ENCODE data around the gene PTPRN2.

PTPRN2 gene

DNA sequence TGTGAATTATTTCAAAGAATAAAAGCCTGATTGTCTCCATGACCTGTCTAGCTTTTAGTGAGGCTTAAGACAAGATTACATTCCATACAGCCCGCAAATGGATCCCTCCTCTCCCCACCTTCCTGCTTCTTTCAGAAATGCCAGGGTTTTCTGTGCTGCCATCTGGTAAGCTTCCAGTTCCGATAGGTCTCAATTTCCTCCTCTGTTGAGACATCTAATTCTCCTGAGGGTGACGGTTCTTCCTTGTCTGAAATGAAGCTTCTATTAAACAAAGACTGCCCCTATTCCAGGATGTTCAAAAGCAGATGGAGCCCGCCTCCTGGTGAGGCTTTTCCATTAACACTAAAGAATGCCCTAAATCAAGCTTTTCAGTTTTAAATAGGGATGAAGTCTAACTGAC lies 295.6 kb downstream of the PTPRN2 start:
- DNase-seq (ENCODE audit: low read depth in 1 of 2, low spot score in 1 of 2): no peak
- in situ Hi-C loops (cut with HindIII; ENCODE audit: low pct_unique_long_range_greater_than_20kb, low sequenced_read_pairs): no loop called here
- TF ChIP-seq JUND (IDR thresholded peaks at IDR 0.05; ENCODE audit: low read depth): no peak

DNA sequence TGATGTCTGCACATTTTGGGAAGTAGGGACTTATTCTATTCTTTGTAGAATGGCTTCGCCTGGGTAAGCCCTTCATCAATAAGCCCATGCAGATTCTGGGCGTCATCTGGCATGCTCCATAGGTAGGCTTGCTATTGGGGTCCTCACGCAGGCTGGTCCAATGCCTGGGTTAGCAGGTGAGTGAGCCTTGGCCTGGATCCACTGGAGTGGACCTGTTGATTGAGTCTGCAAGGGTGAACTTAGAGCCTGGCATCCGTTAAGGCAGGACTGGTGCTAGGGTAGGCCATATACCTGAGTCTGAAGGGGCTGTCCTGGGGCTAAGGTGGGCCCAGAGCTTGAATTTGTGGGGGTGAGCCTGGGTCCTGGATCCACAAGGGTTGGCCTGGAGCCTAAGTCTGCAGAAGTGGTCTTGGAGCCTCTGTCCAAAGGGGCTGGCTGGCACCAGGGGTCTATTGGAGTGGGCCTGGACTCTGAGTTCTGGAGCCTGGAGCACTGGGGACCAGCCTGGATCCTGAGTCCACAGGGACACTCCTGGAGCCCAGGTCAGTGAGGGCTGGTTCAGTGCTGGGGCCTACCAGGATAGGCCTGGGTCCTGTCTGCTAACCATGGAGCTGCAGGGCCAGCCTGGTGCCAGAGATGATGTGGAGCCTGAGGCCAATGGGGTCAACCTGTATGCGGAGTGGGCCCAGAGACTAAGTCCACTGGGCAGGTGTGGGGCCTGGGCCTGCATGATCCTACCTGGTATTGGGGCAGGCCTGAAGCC lies 297.7 kb downstream of the PTPRN2 start:
- DNase-seq (ENCODE audit: low read depth in 1 of 2, low spot score in 1 of 2): no peak
- no peak for TF ChIP-seq JUND (IDR thresholded peaks at IDR 0.05; ENCODE audit: low read depth)
- in situ Hi-C loops (cut with HindIII; ENCODE audit: low pct_unique_long_range_greater_than_20kb, low sequenced_read_pairs): no loop called here

DNA sequence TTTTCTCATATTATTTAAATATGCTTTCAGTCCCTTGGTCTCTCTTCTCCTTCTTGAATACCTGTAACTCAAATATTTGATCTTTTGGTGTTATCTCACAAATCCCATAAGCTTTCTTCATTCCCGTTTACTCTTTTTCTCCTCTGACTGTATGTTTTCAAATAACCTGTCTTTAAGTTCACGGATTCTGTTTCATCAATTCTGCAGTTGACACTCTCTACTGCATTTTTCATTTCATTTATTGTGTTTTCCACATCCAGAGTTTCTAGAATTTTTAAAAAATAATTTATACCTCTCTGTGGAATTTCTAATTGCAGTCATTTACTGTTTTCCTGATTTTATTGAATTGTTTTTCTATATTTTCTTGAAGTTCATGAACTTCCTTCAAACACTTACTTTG lies 298.4 kb downstream of the PTPRN2 start:
- in situ Hi-C loops (cut with HindIII; ENCODE audit: low pct_unique_long_range_greater_than_20kb, low sequenced_read_pairs): no loop called here
- no peak for DNase-seq (ENCODE audit: low read depth in 1 of 2, low spot score in 1 of 2)
- no peak for TF ChIP-seq JUND (IDR thresholded peaks at IDR 0.05; ENCODE audit: low read depth)

DNA sequence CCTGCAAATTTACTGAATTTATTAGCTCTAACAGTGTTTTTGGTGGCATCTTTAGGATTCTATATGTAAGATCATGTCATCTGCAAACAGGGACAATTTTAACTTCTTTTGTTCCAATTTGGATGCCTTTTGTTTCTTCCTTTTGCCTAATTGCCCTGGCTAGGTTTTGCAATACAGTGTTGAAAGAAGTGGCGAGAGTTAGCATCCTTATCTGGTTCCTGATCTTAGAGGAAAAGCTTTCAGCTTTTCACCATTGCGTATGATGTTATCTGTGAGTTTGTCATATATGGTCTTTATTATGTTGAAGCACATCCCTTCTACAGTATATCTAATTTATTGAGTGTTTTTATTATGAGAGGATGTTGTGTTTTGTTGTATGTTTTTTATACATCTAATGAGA lies 301.4 kb downstream of the PTPRN2 start:
- in situ Hi-C loops (cut with HindIII; ENCODE audit: low pct_unique_long_range_greater_than_20kb, low sequenced_read_pairs): no loop called here
- no peak for DNase-seq (ENCODE audit: low read depth in 1 of 2, low spot score in 1 of 2)
- no peak for TF ChIP-seq JUND (IDR thresholded peaks at IDR 0.05; ENCODE audit: low read depth)

DNA sequence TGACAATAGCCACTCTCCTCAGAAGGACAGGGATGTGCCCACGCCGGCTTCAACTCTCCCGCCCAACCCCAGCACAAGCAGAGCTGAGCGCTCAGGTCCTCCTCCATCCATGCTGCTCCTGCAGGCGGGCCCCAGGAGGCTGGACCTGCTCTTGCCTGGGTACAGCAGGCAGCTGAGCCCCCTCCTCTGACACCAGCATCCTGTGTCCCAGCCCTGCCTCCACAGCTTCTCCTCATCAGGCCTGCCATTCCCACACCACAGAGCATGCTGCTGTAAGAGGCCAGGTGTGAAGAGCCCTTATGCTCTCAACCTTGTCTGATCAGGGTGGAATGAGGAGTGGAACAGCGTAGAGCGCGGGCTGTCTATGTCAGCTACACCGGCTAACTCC lies 302.2 kb downstream of the PTPRN2 start:
- no peak for DNase-seq (ENCODE audit: low read depth in 1 of 2, low spot score in 1 of 2)
- in situ Hi-C loops (cut with HindIII; ENCODE audit: low pct_unique_long_range_greater_than_20kb, low sequenced_read_pairs): no loop called here
- TF ChIP-seq JUND (IDR thresholded peaks at IDR 0.05; ENCODE audit: low read depth): no peak

DNA sequence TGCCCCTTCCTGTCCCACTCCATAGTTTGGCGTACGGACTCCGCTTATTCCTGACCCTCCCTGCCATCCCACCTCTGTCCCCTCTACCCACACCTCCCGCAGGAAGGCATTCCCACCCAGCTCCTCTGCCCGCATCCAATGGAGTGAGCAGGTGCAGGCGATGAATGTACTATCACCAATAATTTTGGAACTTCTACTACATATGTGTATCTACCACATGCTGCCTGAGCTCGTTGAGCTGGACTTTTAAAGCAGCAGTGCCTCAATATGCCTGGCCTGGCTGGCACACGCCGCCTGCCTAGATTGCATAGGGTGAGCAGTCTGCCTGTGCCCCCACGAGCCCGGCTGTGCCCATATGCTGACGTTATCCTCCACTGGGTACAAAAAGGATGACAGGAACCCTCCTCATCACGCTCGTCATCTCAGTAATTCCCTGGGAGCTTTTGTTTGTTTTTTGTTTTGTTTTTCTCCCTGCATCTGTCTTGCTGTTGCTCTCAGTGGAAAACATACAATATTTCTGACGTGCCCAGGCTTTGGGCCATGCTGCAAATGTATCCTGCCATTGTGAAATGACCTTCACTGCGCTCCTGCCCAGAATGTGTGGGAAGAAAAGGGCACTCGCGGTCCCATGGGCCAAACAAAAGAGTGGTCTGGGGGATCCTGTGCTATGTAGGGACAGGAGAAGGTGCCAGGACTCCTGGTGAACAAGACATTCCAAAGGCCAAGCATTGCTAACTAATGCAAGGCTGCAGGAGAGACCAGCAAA lies 302.8 kb downstream of the PTPRN2 start:
- DNase-seq (ENCODE audit: low read depth in 1 of 2, low spot score in 1 of 2): no peak
- in situ Hi-C loops (cut with HindIII; ENCODE audit: low pct_unique_long_range_greater_than_20kb, low sequenced_read_pairs): no loop called here
- TF ChIP-seq JUND (IDR thresholded peaks at IDR 0.05; ENCODE audit: low read depth): no peak

DNA sequence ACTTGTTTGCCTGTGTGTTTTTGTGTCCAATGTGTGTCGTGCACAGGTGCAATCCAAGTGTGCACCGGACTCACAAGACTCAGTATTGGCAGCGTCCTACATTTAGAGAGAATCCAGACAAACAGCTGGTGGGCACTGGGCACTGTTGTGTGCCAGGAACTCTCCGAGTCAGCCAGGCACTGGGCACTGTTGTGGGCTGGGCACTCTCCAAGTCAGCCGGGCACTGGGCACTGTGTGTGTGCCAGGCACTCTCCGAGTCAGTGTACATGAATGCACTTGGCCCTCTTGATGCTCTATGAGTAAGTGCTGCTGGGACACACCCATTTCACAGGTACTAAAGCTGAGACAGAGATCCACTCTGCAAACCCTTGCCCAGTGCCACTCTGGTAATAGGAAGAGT lies 303.5 kb downstream of the PTPRN2 start:
- DNase-seq (ENCODE audit: low read depth in 1 of 2, low spot score in 1 of 2): no peak
- TF ChIP-seq JUND (IDR thresholded peaks at IDR 0.05; ENCODE audit: low read depth): no peak
- in situ Hi-C loops (cut with HindIII; ENCODE audit: low pct_unique_long_range_greater_than_20kb, low sequenced_read_pairs): no loop called here

DNA sequence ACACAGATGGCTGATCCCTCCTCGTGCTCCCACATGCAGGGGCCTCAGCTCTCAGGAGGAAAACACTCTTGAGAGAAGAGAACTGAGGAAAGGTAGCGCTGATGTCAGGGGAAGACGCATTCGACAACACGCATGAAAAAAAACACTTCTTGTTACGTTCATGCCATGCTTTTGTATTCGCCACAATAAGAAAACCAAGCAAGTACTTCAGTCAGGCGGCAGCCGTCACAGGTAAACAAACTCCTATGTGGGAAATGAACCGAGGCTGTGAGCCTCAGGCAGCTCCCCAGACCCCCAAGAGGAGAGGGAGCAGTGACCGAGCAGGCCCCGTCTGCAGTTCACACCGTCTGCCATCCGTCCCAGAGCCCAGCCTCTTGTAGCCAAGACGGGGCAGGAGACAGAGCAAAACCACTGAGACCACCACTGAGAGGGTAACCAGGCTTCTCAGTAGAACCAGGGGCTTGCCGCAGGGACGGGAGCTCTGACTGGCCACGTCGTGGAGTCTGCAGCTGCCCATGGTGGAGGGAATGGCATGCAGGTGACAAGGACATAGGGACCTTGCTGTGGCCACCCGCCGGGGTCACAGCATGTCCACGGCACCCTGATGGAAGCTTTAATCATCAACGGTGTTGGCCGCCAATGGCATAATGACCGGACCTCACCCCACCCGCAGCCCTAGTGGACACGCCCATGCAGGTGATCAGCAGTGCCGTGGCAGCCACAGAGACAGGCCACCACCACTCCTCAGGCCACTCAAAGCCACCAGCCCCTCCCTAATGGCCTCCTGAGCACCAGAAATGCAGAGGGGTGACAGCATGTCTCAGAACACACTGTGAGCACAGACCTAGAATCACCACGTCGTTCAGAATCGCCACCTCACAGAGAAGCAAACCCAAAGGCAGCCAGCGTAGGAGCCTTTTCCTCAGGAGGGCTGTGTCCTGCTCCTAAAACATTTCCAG lies 304.3 kb downstream of the PTPRN2 start:
- no peak for DNase-seq (ENCODE audit: low read depth in 1 of 2, low spot score in 1 of 2)
- in situ Hi-C loops (cut with HindIII; ENCODE audit: low pct_unique_long_range_greater_than_20kb, low sequenced_read_pairs): no loop called here

DNA sequence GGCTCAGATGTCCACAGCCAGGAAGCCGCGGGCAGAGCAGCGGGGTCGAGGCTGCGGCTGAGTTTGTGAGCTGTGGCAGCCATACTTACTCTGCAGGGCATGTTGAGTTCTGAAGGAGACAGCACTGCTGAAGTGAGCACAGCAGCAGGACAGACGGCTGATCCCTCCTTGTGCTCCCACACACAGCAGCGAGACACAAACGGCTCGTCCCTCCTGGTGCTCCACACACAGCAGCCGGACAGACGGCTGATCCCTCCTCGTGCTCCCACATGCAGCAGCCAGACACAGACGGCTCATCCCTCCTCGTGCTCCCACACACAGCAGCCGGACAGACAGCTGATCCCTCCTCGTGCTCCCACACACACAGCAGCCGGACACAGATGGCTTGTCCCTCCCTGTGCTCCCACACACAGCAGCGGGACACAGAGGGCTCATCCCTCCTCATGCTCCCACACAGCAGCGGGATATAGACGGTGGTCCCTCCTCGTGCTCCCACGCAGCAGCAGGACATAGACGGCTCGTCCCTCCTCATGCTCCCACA lies 305.1 kb downstream of the PTPRN2 start:
- no peak for DNase-seq (ENCODE audit: low read depth in 1 of 2, low spot score in 1 of 2)
- in situ Hi-C loops (cut with HindIII; ENCODE audit: low pct_unique_long_range_greater_than_20kb, low sequenced_read_pairs): no loop called here
- no peak for TF ChIP-seq JUND (IDR thresholded peaks at IDR 0.05; ENCODE audit: low read depth)

More for the DNA sequence above, 304.3 kb downstream of the PTPRN2 start:
- TF ChIP-seq JUND (IDR thresholded peaks at IDR 0.05; ENCODE audit: low read depth): no peak

DNA sequence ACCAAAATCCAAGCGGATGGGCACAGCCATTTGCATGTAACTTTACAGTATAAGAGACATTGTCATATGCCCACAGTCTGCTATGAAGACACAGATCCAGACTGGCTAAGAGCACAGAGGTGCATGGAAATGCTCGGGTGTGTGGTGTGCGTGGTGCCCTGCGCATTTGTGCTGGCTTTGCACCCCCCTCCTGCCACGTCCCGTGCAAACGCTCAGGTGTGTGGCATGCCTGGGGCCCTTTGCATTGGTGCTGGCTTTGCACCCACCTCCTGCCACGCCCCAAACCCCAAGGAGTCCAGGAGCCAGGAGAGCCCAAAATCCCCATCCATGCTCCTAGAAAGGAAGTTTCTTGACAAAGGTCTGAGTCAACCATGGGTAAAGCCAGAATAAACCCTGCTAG lies 306.2 kb downstream of the PTPRN2 start:
- no peak for TF ChIP-seq JUND (IDR thresholded peaks at IDR 0.05; ENCODE audit: low read depth)
- in situ Hi-C loops (cut with HindIII; ENCODE audit: low pct_unique_long_range_greater_than_20kb, low sequenced_read_pairs): no loop called here
- no peak for DNase-seq (ENCODE audit: low read depth in 1 of 2, low spot score in 1 of 2)

DNA sequence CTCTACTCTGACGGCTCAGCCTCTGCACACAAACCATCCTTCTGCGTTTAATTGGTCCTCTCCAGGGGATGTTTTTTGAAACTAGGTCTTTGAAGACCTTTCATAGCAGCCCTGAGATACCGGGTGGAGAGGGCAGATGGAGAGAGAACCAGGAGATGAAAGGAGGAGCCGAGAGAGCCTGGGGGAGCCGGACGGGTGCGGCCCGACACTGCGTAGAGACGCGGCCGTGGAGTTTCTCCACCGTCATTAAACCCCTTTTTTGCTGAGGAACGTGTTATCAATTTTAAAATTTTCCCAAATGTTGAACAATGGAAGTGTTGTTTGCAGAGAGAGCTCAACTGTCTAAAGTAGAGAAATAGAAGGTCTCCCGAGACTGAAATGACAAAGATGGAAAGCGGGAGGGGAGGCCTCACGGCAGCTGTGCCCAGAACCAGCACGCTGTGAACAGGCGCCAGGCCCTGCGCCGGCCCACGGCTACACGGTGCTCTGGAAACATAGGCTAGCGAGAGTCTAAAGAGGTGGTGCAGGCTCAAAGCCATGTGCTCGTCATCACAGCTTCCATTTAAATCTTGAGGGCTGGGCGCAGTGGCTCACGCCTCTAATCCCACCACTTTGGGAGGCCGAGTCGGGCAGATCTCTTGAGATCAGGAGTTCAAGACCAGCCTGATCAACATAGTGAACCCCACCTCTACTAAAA lies 307.0 kb downstream of the PTPRN2 start:
- no peak for DNase-seq (ENCODE audit: low read depth in 1 of 2, low spot score in 1 of 2)
- no peak for TF ChIP-seq JUND (IDR thresholded peaks at IDR 0.05; ENCODE audit: low read depth)
- in situ Hi-C loops (cut with HindIII; ENCODE audit: low pct_unique_long_range_greater_than_20kb, low sequenced_read_pairs): no loop called here

Data from T47D (cell line).